H9 (cell line): Measurements from ENCODE around the gene MYO5C. TPM values are rescaled to one million over a fixed set of nuclear protein-coding genes. Genes with fewer than 3 reads are reported as not detected.

Source experiments
- DNase-seq: peaks from one replicate; pipeline ENCODE4 v3.0.0-alpha.2; 2017
- H2AFZ ChIP-seq: one replicate; pipeline ENCODE4 v1.6.1; 2013; ENCODE audit warnings: mild to moderate bottlenecking, low read length, control low read depth, moderate library complexity
- H2AK5ac ChIP-seq: 2 replicates; pipeline ENCODE4 v1.6.1; 2013; ENCODE audit warnings: low read length, control low read depth, mixed read lengths; ENCODE audit not compliant: insufficient read length
- H2BK120ac ChIP-seq: one replicate; pipeline ENCODE4 v1.6.1; 2013; ENCODE audit warnings: low read depth, mild to moderate bottlenecking, low read length, control low read depth, inconsistent platforms; ENCODE audit not compliant: poor library complexity, severe bottlenecking
- H2BK12ac ChIP-seq: 2 replicates; pipeline ENCODE4 v1.6.1; 2013; ENCODE audit warnings: low read length, control low read depth, mixed read lengths, low read depth; ENCODE audit not compliant: insufficient read length
- H2BK15ac ChIP-seq: 2 replicates; pipeline ENCODE4 v1.6.1; 2013; ENCODE audit warnings: low read depth, low read length, control low read depth
- H2BK20ac ChIP-seq: one replicate; pipeline ENCODE4 v1.6.1; 2013; ENCODE audit warnings: low read depth, mild to moderate bottlenecking, low read length, control low read depth, inconsistent platforms; ENCODE audit not compliant: poor library complexity, severe bottlenecking
- H2BK5ac ChIP-seq: 2 replicates; pipeline ENCODE4 v1.6.1; 2013; ENCODE audit warnings: low read length, control low read depth, mixed read lengths; ENCODE audit not compliant: insufficient read length
- H3K14ac ChIP-seq: 2 replicates; pipeline ENCODE4 v1.6.1; 2013; ENCODE audit warnings: low read length, control low read depth; ENCODE audit not compliant: insufficient read depth
- H3K18ac ChIP-seq: 2 replicates; pipeline ENCODE4 v1.6.1; 2013; ENCODE audit warnings: low read depth, mild to moderate bottlenecking, mixed read lengths, low read length, control low read depth; ENCODE audit not compliant: insufficient read length
- H3K23ac ChIP-seq: 2 replicates; pipeline ENCODE4 v1.6.1; 2013; ENCODE audit warnings: low read length, control low read depth, mixed read lengths, low read depth; ENCODE audit not compliant: insufficient read length
- H3K23me2 ChIP-seq: 2 replicates; pipeline ENCODE4 v1.6.1; 2013; ENCODE audit warnings: low read depth, mild to moderate bottlenecking, mixed read lengths, low read length, control low read depth; ENCODE audit not compliant: insufficient read length, poor library complexity, severe bottlenecking
- H3K27ac ChIP-seq: 2 replicates; pipeline ENCODE4 v1.5.1; 2013; ENCODE audit warnings: low read length, control low read depth, mixed read lengths, low read depth; ENCODE audit not compliant: insufficient read length
- H3K27me3 ChIP-seq: 2 replicates; pipeline ENCODE4 v1.6.1; 2013; ENCODE audit warnings: low read length, control low read depth, inconsistent platforms; ENCODE audit not compliant: insufficient read depth
- H3K4ac ChIP-seq: 2 replicates; pipeline ENCODE4 v1.6.1; 2013; ENCODE audit warnings: low read depth, mild to moderate bottlenecking, control low read depth, inconsistent platforms, low read length, moderate library complexity
- H3K4me1 ChIP-seq: 2 replicates; pipeline ENCODE4 v1.6.1; 2013; ENCODE audit warnings: low read length, control low read depth, inconsistent platforms; ENCODE audit not compliant: insufficient read depth
- H3K4me2 ChIP-seq: 2 replicates; pipeline ENCODE4 v1.6.1; 2013; ENCODE audit warnings: low read length, control low read depth, mixed read lengths; ENCODE audit not compliant: insufficient read length, insufficient read depth
- H3K56ac ChIP-seq: 2 replicates; pipeline ENCODE4 v1.6.1; 2013; ENCODE audit warnings: low read depth, mild to moderate bottlenecking, mixed read lengths, low read length, control low read depth; ENCODE audit not compliant: insufficient read length
- H3K79me1 ChIP-seq: 2 replicates; pipeline ENCODE4 v1.6.1; 2013; ENCODE audit warnings: low read depth, mild to moderate bottlenecking, moderate library complexity, low read length, control low read depth, inconsistent platforms; ENCODE audit not compliant: insufficient read depth, poor library complexity, severe bottlenecking
- H3K79me2 ChIP-seq: 2 replicates; pipeline ENCODE4 v1.6.1; 2013; ENCODE audit warnings: low read length, control low read depth, inconsistent platforms; ENCODE audit not compliant: insufficient read depth
- H3K9ac ChIP-seq: 2 replicates; pipeline ENCODE4 v1.6.1; 2013; ENCODE audit warnings: low read length, control low read depth, mixed read lengths; ENCODE audit not compliant: insufficient read length; ENCODE audit errors: extremely low read depth
- H3K9me3 ChIP-seq: one replicate; pipeline ENCODE4 v1.6.1; 2013; ENCODE audit warnings: low read depth, low read length, inconsistent platforms; ENCODE audit not compliant: control insufficient read depth
- H3T11ph ChIP-seq: one replicate; pipeline ENCODE4 v1.6.1; 2013; ENCODE audit warnings: mild to moderate bottlenecking, low read length, control low read depth, inconsistent platforms
- H4K20me1 ChIP-seq: one replicate; pipeline ENCODE4 v1.6.1; 2013; ENCODE audit not compliant: control insufficient read depth, insufficient read length, insufficient read depth
- H4K5ac ChIP-seq: 2 replicates; pipeline ENCODE4 v1.6.1; 2013; ENCODE audit warnings: low read depth, mild to moderate bottlenecking, mixed read lengths, low read length, control low read depth; ENCODE audit not compliant: insufficient read length
- H4K8ac ChIP-seq: replicated peaks from 2 replicates; pipeline ENCODE4 v1.6.1; 2013; ENCODE audit warnings: low read length, control low read depth, mixed read lengths, low read depth; ENCODE audit not compliant: insufficient read length
- H4K91ac ChIP-seq: 2 replicates; pipeline ENCODE4 v1.6.1; 2013; ENCODE audit warnings: low read depth, mild to moderate bottlenecking, moderate library complexity, mixed read lengths, low read length, control low read depth; ENCODE audit not compliant: insufficient read length
- H3K27ac Mint-ChIP-seq, 3 experiments: 2 replicates in 2 of 3; 3 replicates in 1 of 3; pipeline ENCODE4 v1.8.0; 2020 to 2021; ENCODE audit warnings: mixed read lengths in 3 of 3, mild to moderate bottlenecking in 1 of 3, moderate library complexity in 1 of 3
- H3K27me3 Mint-ChIP-seq: 2 replicates; pipeline ENCODE4 v1.8.0; 2021; ENCODE audit warnings: low read depth, mild to moderate bottlenecking, moderate library complexity, mixed read lengths
- H3K36me3 Mint-ChIP-seq, 3 experiments: 2 replicates in 2 of 3; 3 replicates in 1 of 3; pipeline ENCODE4 v1.8.0; 2020 to 2021; ENCODE audit warnings: low read depth in 3 of 3, mixed read lengths in 3 of 3; ENCODE audit not compliant: insufficient read depth in 1 of 3
- H3K4me1 Mint-ChIP-seq, 2 experiments: 2 replicates each; pipeline ENCODE4 v1.8.0; 2020; ENCODE audit warnings: mixed read lengths in 2 of 2
- H3K4me3 Mint-ChIP-seq, 2 experiments: 2 replicates in 1 of 2; 3 replicates in 1 of 2; pipeline ENCODE4 v1.8.0; 2020 to 2021; ENCODE audit warnings: mild to moderate bottlenecking in 2 of 2, mixed read lengths in 2 of 2, moderate library complexity in 1 of 2
- H3K9me3 Mint-ChIP-seq, 2 experiments: 2 replicates in 1 of 2; 3 replicates in 1 of 2; pipeline ENCODE4 v1.8.0; 2020; ENCODE audit warnings: mild to moderate bottlenecking in 2 of 2, mixed read lengths in 2 of 2, moderate library complexity in 1 of 2
- WGBS: extraction: QIAGEN DNeasy Blood & Tissue Kit; methylation state at CpG from one replicate; pipeline ENCODE4 v1.1.7; 2013; ENCODE audit warnings: missing lambda C conversion rate, low lambda C conversion rate, mixed read lengths; ENCODE audit not compliant: insufficient read length; ENCODE audit errors: extremely low coverage; 5-methylcytosine and 5-hydroxymethylcytosine counted together
- total RNA-seq: library from RNA; stranded (reverse); gene quantifications from 2 replicates; pipeline ENCODE4 v1.2.1, GENCODE V29; 2021
- TF ChIP-seq, protein P1 (sequence below): fragments of 200-600 bp; sonication (generic); conservative IDR thresholded peaks from 3 replicates; pipeline ENCODE4 v1.8.0; 2021; ENCODE audit warnings: antibody characterized with exemption, mild to moderate bottlenecking

Gene MYO5C
- total RNA-seq, 1 experiment from 2014 or later: 22.2 TPM

GRCh38 chr15:52214553-52214952 is 81.1 kb downstream of the MYO5C start:
- Histone ChIP-seq H4K91ac (no peak overlapping the region), H3K23me2 (no peaks in the 10 kb centered on the region), H3K27me3 (no peaks in the 10 kb centered on the region), H2BK15ac (no peak overlapping the region), H2AFZ (no peak overlapping the region), H2BK5ac (no peak overlapping the region), H3K4me2 (no peak overlapping the region), H3K18ac (no peak overlapping the region), H3K4me1 (no peaks in the 10 kb centered on the region), H4K5ac (no peak overlapping the region), H3K14ac (no peak overlapping the region), H3K9ac (no peak overlapping the region), H3K23ac (no peak overlapping the region), H2AK5ac (no peak overlapping the region), H3K27ac (no peak overlapping the region), H4K20me1 (no peaks in the 10 kb centered on the region), H2BK120ac (no peak overlapping the region), H4K8ac (no peak overlapping the region), H3K56ac (no peak overlapping the region), H2BK12ac (no peak overlapping the region), H3K9me3 (no peaks in the 10 kb centered on the region), H3K79me1 (no peaks in the 10 kb centered on the region), H3K4ac (no peak overlapping the region), H3K79me2 (no peaks in the 10 kb centered on the region), H3T11ph (no peak overlapping the region), H2BK20ac (no peak overlapping the region)
- no peak overlapping the region for H3K4me3 Mint-ChIP-seq
- no CpG with 5 or more reads among the region's 1 CpG for WGBS
- no peak overlapping the region for H3K27ac Mint-ChIP-seq
- no peaks in the 10 kb centered on the region for H3K27me3 Mint-ChIP-seq
- no peaks in the 10 kb centered on the region for H3K9me3 Mint-ChIP-seq
- TF ChIP-seq, protein P1, sequence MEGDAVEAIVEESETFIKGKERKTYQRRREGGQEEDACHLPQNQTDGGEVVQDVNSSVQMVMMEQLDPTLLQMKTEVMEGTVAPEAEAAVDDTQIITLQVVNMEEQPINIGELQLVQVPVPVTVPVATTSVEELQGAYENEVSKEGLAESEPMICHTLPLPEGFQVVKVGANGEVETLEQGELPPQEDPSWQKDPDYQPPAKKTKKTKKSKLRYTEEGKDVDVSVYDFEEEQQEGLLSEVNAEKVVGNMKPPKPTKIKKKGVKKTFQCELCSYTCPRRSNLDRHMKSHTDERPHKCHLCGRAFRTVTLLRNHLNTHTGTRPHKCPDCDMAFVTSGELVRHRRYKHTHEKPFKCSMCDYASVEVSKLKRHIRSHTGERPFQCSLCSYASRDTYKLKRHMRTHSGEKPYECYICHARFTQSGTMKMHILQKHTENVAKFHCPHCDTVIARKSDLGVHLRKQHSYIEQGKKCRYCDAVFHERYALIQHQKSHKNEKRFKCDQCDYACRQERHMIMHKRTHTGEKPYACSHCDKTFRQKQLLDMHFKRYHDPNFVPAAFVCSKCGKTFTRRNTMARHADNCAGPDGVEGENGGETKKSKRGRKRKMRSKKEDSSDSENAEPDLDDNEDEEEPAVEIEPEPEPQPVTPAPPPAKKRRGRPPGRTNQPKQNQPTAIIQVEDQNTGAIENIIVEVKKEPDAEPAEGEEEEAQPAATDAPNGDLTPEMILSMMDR: no peak
- DNase-seq: no peak
- H3K36me3 Mint-ChIP-seq: peaks cover 7 to 68% (median 37%) of the 10 kb centered on the region in 3 experiments; a peak in 6 of 7 replicates
- no peaks in the 10 kb centered on the region for H3K4me1 Mint-ChIP-seq
